ENCODE results near the gene VIPR2.

The VIPR2 gene

GRCh38 chr7:159022238-159022993, 122.3 kb downstream of the VIPR2 start:
- DNase-seq: no peak

- no peak for DNase-seq
Observed at GRCh38 chr7:159020987-159021386, 123.7 kb downstream of the VIPR2 start.

GRCh38 chr7:159019111-159019510, 125.6 kb downstream of the VIPR2 start:
- no peak for DNase-seq

- DNase-seq: no peak
Observed at GRCh38 chr7:159017741-159018140, 126.9 kb downstream of the VIPR2 start.

- no peak for DNase-seq
Observed at GRCh38 chr7:159017210-159017609, 127.5 kb downstream of the VIPR2 start.

GRCh38 chr7:159016591-159016990, 128.1 kb downstream of the VIPR2 start:
- no peak for DNase-seq

GRCh38 chr7:159015454-159016410, 128.9 kb downstream of the VIPR2 start:
- no peak for DNase-seq

GRCh38 chr7:159015081-159015453, 129.6 kb downstream of the VIPR2 start:
- DNase-seq: no peak

- no peak for DNase-seq
Observed at GRCh38 chr7:159014297-159015062, 130.2 kb downstream of the VIPR2 start.

- no peak for DNase-seq
Observed at GRCh38 chr7:159013825-159014289, 130.8 kb downstream of the VIPR2 start.

- no peak for DNase-seq
Observed at GRCh38 chr7:159013181-159013690, 131.4 kb downstream of the VIPR2 start.

- no peak for DNase-seq
Observed at GRCh38 chr7:159012353-159013069, 132.2 kb downstream of the VIPR2 start.

GRCh38 chr7:159011722-159012022, 133.0 kb downstream of the VIPR2 start:
- no peak for DNase-seq

GRCh38 chr7:159010937-159011721, 133.5 kb downstream of the VIPR2 start:
- no peak for DNase-seq

- no peak for DNase-seq
Observed at GRCh38 chr7:159010411-159010810, 134.3 kb downstream of the VIPR2 start.

GRCh38 chr7:159009951-159010350, 134.7 kb downstream of the VIPR2 start:
- DNase-seq: no peak

- DNase-seq: no peak
Observed at GRCh38 chr7:159008417-159008816, 136.2 kb downstream of the VIPR2 start.

GRCh38 chr7:159007996-159008389, 136.7 kb downstream of the VIPR2 start:
- no peak for DNase-seq

- no peak for DNase-seq
Observed at GRCh38 chr7:159007364-159007995, 137.2 kb downstream of the VIPR2 start.

- DNase-seq: no peak
Observed at GRCh38 chr7:159006610-159007130, 138.0 kb downstream of the VIPR2 start.
